ENCODE measurements around the gene PCDHGB1.

DNA sequence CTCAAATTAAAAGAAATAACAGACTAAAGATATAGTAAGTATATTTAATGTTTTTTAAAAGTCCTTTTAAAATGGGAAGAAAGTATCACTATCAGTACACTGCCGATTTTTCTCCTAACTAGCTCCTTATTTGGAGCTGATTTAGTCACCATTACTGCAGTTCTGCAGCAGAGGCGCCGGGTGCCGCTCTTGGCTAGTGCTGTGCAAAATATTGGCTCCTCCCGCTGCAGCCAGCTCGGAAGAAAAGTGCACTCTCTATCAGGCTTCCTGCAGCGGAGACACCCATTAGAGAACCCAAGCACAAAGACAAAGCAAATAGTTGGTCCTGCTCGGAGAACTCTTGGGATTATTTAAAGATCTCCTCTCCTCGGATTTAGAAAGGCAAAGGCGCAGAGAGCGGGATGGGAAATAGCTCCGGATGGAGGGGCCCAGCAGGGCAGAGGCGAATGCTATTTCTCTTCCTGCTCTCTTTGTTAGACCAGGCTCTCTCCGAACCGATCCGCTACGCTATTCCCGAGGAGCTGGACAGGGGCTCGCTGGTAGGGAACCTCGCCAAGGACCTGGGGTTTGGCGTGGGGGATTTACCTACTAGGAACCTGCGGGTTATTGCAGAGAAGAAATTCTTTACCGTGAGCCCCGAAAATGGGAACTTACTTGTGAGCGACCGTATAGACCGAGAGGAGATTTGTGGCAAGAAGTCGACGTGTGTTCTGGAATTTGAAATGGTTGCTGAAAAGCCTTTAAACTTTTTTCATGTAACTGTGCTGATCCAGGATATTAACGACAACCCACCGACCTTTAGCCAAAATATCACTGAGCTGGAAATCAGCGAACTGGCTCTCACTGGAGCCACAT lies 20.3 kb downstream of the PCDHGB1 start, which contains the start of gene PCDHGB3:
- TF ChIP-seq CTCF (IDR thresholded peaks at IDR 0.05; ENCODE audit: poor library complexity, severe bottlenecking) = no peak
- TF ChIP-seq EZH2 (IDR thresholded peaks at IDR 0.05; ENCODE audit: borderline replicate concordance, insufficient read depth, low read length, poor library complexity, severe bottlenecking) = no peak
- no peak for TF ChIP-seq RAD21 (conservative IDR thresholded peaks at IDR 0.05)
- TF ChIP-seq POLR2AphosphoS5 (IDR thresholded peaks at IDR 0.05) = no peak

Data from neural cell (in vitro differentiated cells).